GM12801 (cell line): ENCODE results near the gene DLL1.

Experiments used
- TF ChIP-seq, protein P1 (sequence below): IDR thresholded peaks from one replicate; pipeline ENCODE4 v1.5.1; 2011; ENCODE audit warnings: control low read depth; ENCODE audit not compliant: insufficient read length; ENCODE audit errors: extremely low read depth

Gene DLL1

DNA sequence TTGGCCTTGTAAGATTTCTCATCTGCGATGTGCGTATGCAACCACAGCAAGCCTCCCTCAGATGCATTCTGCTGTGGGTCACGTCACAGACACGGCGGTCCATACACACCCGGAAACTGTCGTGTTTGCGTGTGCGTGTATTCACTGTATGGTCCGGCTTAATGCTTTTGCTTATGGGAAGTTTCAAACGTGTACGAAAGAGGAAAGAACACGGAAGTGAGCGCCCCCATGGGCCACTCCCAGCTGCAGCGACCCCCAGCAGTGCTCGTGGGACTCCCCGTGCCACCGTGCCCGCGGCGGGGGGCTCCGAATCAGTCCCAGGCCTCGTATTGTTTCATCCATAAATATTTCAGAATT is 10.2 kb downstream of the DLL1 start:
- TF ChIP-seq, protein P1, sequence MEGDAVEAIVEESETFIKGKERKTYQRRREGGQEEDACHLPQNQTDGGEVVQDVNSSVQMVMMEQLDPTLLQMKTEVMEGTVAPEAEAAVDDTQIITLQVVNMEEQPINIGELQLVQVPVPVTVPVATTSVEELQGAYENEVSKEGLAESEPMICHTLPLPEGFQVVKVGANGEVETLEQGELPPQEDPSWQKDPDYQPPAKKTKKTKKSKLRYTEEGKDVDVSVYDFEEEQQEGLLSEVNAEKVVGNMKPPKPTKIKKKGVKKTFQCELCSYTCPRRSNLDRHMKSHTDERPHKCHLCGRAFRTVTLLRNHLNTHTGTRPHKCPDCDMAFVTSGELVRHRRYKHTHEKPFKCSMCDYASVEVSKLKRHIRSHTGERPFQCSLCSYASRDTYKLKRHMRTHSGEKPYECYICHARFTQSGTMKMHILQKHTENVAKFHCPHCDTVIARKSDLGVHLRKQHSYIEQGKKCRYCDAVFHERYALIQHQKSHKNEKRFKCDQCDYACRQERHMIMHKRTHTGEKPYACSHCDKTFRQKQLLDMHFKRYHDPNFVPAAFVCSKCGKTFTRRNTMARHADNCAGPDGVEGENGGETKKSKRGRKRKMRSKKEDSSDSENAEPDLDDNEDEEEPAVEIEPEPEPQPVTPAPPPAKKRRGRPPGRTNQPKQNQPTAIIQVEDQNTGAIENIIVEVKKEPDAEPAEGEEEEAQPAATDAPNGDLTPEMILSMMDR = no peak

DNA sequence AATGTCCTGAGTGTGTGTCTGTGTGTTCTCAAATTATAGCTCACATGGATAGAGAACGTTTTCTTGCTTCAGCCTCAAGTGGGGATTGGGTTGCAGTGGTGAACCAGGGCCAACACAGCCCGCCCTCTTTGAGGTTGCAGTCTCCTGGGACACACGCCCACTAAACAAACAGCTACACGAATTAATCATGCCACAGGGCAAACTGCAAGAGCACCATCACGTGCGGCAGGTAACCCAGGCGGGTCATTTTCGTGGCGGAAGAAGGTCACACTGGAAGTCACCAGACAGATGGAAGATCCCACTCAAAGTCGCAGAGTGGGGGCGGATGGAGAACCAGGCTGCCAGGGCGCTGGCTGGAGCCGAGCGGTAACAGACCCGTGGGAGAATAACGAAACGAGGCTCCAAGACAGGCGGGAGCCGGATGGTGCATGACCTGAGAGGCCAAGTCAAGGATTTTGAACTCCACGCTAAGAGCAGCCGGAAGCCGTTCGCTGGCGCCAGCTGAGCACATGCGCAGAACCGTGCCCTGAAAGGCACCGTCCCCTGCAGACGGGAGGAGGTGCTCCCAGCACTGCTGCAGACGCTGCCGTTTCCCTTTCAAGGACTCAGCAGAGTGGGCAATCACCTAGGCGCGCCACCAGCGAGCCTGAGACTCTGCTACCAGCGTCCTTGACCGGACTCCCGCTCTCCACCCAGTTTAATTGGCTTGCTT is 10.7 kb downstream of the DLL1 start:
- TF ChIP-seq, protein P1 = no peak

DNA sequence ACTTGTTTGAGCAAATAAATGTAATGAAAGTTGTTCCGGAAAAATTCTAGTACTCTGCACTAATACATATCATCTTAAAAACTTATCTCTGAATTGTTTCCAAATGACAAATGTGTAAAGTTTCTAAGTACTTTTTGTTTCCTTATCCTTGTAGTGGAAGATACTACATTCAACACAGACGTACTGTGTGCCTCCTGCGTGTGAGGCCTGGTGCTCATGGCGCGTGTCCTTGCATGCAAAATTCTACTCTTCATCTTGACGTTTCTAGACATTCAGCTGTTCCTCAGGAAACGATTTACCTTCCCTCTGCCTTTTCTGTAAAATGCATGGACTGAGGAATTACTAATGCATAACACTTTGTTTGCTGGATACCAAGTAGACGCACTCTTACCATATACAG is 11.5 kb downstream of the DLL1 start:
- TF ChIP-seq, protein P1 = no peak

DNA sequence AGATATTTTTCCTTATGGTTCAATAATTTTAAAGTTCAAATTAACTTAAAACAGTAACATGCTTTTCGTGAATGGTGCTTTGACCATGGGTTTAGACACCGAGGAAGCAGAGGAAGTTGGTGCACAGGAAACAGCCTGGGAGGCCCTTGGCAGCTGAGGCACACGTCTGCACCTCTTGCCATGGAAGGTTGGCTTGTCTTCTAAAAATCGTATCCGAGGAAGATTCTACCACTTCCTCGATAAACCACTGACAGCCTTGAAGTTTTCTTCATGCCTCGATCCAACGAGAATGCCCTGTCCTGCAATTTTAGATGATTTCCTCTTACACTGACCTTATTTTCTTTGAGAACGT is 12.2 kb downstream of the DLL1 start:
- TF ChIP-seq, protein P1 = no peak

DNA sequence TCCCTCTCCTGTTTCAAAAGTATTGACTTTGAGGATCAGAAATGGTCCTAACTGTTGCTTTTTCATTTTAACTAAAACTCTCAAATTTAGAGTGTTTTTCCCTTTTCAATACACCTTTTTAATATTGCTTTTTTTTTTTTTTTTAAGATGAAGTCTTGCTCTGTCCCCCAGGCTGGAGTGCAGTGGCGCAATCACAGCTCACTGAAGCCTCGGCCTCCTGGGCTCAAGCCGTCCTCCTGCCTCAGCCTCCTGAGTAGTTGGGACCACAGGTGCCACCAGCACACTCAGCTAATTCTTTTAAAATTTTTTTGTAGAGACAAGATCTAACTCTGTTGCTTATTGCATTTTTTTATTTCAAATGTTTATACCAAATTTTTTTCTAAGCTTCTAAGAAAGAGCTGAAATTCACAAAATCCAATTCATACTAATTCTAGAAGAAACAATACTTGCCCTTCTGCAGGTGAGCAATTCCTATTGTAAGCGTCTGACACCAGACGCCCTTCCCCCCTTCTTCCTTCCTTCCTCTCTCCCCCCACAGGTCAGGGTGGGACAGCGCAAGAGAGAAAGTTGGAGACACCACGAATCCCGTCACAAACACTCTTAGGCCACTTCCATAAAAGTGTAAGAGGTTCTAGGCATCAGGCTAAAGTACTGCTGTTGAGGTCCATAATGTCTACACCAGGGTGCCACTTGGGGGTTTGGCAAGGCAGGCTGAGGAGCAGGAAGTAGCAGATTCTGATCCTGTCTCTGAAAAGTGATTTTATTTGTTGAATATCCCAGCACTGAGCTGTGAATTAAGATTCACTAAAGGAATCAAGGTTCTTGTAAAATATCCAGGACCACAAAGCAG is 12.8 kb downstream of the DLL1 start:
- TF ChIP-seq, protein P1 = no peak

DNA sequence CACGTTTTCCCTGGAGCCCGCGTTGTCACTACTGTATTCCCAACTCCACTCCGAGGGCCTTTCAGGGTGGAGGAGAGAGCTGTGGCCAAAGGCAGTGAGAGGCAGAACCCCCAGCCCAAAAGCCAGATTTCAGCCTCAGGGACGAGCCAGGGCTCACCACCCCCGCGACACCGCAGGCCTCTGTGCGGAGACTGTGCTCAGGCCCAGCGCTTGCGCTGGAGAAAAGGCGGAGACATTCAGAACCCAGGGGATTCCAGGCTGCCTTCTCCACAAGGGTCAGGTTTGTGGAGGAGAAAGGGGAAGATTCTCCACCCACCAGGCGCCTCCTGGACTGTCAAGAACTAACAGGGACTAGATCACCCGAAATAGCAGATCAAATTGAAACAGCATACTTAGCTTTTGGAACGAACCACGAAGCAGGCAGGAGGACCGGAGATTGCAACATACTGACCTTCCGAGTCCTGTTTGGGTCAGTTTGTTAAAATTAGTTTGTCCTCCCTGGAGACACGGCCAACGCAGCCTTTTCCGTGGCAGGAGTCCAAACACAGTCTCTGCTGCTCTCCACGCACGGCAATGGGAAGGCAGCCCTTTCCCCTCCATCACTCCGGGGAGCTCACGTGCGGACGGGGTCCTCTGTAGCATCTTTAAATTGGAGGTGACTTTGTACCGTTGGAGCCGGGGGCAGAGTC is 14.4 kb downstream of the DLL1 start:
- TF ChIP-seq, protein P1 = no peak
